GM20431 (cell line): Measurements from ENCODE around the gene ITPK1.
"Not testable (repeated sequence)": the region's sequence is repeated elsewhere in the genome, so short reads cannot be mapped to it uniquely, and the experiment has no call there.

Experiments used
- in situ Hi-C: fragments of 300-500 bp; cut with MseI, MboI; formaldehyde crosslinking; loops from one replicate; pipeline ENCODE4 v1.15.0; 2020; ENCODE audit warnings: low sequenced_read_pairs; ENCODE audit not compliant: unreplicated experiment

ITPK1 gene

DNA sequence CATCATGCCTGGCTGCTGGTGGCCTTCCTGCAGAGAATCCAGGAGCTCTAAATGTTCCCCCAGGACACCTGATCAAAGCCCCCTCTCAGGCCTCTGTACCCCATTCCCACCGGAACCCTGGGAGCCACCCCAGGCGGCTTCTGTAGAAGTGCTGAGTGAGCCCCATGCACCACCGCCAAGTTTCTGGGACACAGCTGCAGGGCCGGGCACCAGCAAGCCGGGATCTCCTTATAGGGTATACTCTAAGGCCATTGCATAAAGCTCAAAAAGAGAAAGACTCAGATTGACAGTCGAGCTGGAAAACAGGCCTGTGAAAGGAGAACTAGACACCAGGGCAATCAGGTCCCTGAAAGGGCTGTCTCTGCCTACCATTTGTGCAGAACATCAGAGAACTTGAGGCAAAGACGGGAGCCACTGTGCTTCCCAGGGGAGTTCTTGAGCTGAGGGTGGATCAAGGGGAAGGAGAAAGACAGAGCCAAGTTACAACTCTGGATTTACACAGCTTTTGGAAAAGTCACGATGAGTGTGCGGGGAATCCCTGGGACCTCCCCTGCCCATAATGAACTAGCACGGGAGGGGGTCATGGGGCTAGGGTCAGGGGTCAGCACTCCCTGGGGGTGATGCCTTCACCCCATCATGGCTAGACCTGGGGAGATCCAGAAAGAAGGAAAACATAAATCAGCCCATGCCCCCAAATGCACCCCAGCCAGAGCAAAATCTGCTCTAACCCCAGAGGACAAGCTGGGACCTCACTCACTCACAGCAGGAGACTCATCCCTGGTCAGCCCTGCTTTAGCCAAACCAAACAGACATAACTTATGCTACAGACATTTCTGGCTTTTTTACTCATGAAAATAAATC is 51.1 kb downstream of the ITPK1 start:
- in situ Hi-C loops: no loop called here

DNA sequence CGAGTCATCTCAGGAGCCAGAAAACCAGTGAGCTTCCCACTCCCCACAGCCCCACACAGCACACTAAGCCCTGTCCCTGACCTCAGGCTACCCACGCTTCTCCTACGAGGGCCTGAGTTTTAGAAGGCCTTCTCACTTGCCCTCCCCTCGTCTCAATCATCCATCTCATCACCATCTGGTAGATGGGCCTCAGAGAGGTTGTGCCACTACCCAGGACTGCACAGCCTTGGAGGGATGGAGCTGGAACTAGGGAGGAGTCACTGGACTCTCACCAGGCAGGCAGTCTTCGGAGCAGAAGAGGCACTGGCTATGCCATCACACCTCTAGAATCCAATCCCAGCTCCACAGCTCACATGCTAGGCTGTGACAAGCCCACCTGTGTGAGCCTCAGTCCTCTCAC is 52.3 kb downstream of the ITPK1 start:
- in situ Hi-C loops: no loop called here

DNA sequence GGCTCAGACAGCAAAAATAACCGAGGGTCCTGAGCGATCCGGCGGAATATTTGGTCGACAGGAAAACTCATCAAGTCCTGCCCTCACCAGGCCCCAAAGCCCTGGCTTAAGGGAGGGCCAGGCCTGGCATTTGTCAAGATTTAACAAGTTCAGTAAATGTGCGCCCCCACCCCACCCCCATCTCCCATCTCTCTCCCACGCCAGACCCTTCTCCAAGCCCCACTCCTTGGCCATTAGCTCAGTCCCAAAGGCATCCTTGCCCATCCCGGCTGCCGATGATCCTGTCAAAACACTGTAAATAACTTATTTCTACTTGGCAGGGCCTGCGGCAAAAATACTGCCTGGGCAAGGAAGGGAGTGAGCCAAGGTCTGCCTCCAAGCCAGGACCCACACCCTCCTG is 52.8 kb downstream of the ITPK1 start:
- in situ Hi-C loops: no loop called here

DNA sequence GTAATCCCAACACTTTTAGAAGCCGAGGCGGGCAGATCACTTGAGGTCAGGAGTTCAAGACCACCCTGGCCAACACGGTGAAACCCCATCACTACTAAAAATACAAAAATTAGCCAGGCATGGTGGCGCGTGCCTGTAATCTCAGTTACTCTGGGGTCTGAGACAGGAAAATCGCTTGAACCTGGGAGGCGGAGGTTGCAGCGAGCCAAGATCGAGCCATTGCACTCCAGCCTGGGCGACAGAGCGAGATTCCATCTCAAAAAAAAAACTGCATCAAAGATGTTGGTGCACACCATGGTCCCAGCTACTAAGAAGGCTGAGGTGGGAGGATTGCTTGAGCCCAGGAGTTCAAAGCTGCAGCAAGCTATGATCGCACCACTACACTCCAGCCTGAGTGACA is 53.7 kb downstream of the ITPK1 start:
- in situ Hi-C loops: not testable (repeated sequence)

DNA sequence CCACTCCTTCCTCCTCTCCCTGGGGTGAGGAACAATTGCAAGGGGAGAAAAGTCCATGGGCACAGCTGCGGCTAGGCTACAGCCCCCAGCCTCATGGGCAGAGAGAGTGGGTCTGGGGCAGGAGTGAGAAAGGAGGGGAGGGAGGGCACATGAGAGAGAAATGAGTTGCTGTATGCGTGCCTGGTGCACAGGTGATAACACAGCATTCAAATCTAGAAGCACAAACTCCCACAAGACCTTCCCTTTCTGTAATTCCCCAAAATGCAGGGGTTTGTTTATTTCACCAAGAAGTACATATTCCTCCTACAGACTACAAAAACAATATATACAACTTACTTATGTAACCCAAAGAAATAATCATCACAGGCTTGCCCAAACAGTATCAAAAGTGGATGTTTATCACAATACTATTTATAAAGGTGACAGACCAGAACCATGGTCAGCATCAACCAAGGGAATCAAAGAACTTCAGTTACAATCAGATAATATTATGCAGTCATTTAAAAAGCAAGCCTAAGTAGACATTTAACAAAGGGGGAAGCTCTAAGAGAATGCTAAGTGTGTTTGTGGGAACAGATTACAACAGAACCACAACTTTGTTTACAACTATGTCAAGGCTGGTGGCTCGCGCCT is 54.2 kb downstream of the ITPK1 start:
- in situ Hi-C loops: no loop called here

DNA sequence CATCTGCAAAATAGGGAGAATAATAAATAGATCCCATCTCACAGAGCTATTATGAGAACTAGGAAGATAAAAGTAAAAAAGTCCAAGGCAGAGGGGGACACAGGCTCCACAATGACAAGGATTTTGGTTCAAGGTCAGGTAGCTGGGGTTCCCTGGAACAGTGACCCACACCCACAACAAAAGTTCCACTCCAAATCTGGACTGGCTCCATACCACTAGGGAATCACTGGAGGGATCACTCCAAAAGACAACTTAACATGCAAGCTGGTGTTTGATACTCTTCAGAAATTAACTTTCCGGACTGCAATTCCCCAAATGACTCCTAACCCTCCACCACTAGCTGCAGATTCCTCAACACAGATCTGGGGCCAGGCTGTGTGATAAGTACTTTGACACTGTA is 54.9 kb downstream of the ITPK1 start:
- in situ Hi-C loops: no loop called here

DNA sequence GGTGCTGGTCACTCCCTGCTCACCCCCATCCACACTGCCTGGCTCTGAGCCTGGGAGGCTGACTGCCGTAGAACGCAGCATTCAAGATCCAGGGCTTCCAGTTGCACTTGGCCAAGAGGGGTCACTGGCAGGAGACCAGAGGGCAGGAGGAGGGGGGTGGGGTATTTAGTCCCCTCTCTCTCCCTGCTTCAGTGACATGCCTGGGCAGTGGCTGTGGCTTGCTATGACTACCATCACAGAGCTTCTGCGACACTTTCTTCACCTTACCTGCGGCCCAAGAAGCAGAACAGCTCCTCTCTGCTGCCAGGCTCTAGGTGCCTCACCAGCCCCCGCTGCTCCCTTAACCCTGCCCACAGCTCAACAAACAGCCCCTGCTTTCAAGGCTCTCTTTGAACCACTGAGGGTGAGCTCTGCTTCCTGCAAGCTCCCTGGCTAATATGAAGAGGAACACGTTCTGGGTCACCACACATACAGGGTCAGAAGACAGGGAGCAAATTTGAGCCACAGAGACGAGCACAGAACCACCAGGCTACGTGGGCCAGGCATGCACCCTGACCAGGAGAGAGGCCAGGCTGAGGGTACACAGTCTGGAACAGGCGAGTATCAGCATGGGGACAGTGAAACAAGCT is 55.7 kb downstream of the ITPK1 start:
- in situ Hi-C loops: no loop called here

DNA sequence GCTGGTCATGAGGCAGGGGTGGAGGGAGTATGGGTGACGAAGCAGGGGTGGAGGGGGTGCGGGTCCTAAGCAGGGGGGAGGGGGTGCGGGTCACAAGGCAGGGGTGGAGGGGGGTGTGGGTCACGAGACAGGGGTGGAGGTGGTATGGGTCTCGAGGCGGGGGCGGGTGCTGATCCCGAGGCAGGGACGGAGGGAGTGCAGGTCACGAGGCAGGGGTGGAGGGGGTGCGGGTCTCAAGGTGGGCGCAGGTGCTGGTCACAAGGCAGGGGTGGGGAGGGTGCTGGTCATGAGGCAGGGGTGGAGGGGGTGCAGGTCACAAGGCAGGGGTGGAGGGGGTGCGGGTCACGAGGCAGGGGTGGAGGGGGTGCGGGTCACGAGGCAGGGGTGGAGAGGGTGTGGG is 56.5 kb downstream of the ITPK1 start:
- in situ Hi-C loops: no loop called here

DNA sequence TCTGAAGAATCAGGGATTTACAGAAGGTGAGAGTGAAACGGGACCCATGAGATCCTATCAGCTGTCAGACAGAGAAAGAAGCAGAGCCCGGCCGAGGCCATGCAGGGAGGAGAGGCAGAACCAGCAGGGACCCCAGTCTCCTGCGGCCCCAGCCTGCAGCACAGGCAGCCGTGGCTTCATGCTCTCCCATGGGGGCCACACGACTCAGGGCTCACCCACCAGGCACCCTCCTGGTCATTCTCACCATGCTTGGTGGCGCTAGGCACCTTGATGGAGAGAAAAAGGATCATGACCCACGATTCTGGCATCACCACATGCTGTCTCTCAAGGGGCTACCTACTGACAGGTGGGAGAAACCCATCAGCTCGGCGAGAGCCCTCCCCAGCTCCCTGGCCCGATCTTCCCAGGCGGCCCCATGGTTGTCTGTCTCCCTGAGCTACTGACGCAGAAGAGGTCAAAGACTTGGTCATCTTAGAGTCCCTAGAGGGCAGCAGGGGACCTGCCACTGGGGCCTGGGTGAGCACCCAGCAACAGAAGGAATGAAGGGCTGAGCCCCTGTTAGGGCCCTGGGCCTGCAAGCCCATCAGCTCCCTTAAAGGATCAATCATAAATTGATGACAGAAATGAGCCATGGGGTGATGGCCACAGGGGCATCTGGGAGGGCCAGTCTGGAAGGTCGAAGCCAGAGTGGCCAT is 58.0 kb downstream of the ITPK1 start:
- in situ Hi-C loops: no loop called here

DNA sequence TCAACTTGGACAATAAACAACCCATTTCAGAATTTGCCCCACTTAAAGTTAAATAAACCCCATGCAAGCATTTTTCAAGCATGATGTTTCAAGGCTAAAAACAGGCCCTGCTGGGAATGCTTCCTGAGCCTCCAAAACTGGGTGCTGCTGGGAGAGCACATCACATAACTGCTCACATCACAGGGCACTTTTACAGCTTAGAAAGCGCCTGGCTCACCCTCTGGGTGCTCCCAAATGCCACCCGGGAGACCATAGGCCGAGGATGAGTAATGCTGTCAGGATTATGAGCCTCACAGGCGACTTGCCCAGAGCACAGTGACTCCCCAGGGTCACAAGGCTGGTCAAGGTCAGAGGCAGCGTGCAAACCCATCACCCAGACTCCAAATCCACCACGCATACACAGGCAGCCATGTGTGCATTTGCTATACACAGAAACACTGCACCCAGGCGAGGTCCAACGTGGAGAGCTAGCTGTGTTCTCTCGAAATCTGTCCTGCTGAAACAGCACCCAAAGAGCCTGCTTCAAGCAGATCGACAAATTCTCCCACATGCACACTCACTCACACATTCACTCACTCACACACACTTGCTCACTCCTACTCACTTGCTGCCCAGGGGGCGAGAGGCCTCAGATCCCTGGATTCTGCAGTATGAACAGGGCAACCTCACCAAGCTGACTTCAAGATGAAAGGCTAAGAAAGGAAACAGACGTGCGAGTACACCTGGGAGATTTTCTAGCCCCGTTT is 58.7 kb downstream of the ITPK1 start:
- in situ Hi-C loops: no loop called here

DNA sequence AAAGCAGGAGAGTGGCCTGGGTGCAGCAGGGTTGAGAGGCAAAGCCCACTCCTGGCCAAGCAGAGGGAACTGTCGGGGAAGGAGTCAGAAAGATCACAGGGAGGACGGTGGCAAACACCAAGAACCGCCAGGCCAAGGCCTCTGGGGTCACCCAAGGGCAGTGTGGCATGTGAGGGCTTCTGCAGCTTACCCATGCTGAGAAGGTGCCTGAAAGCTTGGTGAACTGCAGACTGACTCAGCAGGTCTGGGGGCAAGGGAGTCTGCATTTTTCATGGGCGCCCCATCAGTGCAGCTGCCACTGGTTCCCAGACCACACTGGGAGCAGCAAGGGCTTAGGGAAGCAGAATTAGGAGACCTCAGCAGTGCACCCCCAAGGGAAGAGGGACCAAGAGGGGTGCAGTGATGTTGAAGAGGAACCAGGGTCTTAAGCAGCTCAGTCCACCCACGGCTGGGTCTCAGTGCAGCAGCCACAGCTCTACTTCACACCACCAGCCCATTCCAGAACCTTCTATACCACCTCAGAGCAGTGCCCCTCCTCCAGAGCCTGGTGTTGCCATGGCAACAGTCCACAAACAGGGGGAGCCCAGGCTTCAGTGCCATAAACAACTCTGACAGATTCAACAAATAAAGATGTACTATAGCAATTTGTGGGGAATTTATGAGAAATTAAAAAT is 59.4 kb downstream of the ITPK1 start:
- in situ Hi-C loops: no loop called here

DNA sequence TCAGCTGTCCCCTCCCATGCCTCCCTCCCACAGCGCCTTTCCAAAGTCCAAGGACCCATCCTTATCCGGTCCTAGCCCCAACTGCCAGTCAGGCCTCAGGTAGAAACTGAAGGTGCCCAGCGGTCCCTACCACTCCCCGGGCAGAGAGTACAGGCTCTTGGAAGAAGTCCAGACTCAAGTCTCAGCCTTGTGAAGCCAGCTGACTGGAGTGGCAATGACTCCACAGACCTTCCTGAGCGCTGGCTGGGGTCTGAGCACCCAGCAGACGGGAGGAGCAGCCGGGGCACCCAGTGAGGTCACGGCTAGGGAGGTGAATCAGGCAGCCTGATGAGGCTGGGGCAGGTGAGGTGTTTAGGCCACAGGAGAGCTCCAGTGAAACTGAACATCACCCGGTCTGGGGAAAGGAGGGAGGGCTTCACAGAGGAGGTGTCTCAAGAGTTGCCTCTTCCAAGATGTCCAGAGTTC is 60.0 kb downstream of the ITPK1 start:
- in situ Hi-C loops: no loop called here

DNA sequence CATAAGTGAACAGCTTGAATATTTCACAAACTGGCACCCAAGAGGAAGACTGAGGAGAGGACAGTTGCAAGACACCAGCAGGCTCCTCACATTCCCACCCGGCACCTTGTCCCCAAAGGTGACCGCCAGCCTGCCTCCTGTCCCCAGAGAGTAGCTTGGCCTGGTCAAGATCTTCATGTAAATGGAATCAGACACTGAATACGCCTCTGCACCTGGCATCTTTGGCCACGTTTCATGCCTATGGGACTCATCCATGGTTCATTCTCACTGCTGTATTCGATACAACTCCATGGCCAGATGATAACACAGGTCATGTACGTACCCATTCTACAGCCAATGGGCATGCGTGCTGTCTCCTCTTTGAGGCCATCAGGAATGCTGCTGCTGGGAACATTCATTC is 60.8 kb downstream of the ITPK1 start:
- in situ Hi-C loops: no loop called here

DNA sequence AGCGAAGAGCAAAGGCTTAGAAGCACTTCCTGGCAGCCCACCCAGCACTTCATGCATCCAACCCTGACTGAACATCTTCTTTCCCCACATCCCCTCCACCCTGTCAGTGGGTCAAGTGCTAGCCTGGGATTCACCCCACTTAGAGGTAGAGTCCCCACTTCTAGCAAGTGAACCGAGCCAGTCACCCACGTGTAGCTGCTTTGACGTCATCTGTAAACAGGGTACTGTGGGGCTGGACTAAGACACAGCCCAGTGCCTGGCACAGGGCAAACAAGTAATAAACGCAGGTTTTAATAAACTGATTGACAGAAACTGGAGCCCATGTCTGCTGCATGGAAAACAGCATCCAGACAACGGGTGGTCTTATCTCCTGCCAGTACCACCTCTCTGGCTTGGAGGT is 61.7 kb downstream of the ITPK1 start:
- in situ Hi-C loops: no loop called here

DNA sequence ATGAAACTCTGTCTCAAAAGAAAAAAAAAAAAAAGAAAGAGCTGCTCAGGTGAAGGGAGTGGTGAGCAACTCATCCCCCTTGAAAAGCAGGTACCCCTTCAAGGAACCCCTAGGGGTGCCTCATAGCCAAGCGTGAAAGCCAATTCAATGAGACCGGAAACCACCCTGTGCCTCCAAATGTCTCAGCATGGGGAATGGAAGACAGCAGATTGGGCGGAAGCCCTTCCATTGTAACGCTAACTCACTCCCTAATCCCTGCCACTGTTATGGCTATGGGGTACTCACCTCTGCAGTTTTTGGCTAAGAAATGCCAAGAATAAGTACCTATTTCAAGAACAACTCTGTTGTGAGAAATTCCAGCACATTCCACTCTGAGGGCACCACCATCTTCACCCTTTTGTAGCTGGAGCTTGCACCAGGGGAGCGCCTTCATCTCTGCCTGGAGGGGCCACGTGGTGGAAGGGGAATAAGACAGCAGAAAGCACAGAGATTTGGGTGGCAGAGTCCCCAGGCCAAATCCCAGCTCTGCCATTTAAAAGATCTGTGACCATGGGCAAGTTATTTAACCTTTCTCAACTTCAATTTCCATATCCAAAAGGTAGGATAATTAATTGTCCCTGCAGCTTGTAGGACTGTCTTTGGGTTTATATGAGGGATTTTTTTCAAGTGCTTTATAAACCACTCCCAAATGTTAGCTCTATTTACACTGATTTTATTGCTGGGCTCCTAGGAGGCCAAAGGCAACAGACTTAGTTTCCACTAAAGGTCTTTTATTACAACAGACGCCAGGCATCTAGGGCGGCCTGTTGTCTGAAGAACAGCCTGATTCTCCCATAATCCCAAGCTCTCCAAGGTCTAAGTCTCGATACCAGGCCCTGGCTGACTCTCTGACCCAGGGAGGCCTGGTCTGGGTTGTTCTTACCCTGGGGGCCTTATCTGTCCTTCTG is 63.9 kb downstream of the ITPK1 start:
- in situ Hi-C loops: no loop called here

DNA sequence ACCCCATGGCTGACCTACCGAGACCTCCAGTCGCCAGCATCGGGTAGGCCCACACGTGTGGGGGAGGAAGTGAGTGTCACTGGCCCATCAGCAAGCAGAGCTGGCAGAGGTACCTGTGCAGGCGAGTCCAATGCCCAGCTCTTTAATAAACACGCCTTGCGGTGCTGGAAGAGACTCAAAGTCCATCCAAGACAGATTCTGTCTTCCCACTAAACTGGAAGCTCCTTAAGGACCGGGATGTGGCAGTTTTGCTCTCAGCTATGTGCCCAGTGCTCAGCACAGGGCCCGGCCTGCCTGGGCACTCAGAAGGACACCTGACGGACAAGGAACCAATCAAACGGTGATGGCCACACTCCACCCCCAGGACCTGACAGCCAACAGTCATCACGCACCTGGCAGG is 65.0 kb downstream of the ITPK1 start:
- in situ Hi-C loops: no loop called here

DNA sequence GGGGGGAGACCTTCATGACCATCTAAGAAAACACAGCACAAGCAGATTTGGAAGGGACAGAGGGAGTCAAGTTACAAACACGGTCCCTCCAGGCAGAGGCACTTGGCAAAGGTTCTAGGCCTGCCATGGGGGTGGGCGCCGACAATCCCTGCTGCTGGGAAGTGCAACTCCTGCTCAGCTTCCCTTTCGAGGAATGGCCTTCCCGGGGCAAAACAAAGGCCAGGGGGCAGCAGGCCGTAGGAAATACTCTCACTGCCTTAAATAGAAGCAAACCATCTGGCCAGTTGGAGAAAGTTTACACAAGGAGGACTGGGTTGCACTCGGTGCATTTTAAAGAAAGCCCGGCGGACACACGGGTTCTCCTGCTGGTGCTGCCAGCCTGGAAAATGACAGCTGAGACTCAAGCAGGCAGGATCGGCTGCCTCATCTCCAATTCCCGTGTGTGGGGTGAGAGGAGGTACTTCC is 65.8 kb downstream of the ITPK1 start:
- in situ Hi-C loops: no loop called here

DNA sequence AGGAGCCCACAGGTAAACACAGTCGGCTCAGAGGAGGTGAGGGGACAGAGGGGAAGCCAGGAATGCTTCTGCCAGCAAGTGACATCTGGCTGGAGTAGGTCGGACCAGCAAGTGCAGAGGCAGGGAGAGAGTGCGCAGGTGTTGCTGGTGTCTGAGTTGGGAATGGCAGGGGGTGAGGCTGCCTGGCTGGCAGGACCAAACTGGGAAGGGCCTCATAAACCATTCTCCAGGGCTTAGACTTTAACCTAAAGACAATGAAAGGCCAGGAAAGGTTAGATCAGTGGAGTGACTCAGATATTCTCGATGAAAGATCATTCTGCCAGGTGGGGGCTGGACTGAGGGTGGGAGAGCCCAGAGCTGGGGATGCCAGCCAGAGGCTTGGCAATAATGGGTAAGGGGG is 66.4 kb downstream of the ITPK1 start:
- in situ Hi-C loops: no loop called here
